Testis (tissue), 3 donors: ENCODE results near the gene CHTF18. TPM values are rescaled to one million over a fixed set of nuclear protein-coding genes. Genes with fewer than 3 reads are reported as not detected.

Experiments
- DNase-seq: peaks from one replicate; pipeline ENCODE4 v3.0.0-alpha.2; 2019
- H3K27ac ChIP-seq, 2 donors: fragments of 200-600 bp; sonication (generic); one replicate each; pipeline ENCODE4 v1.5.1; 2019
- H3K27me3 ChIP-seq: fragments of 200-600 bp; sonication (generic); one replicate; pipeline ENCODE4 v1.5.1; 2019
- H3K36me3 ChIP-seq: fragments of 200-600 bp; sonication (generic); one replicate; pipeline ENCODE4 v1.5.1; 2017; ENCODE audit warnings: low read depth; ENCODE audit errors: missing control alignments
- H3K4me1 ChIP-seq: fragments of 200-600 bp; sonication (generic); one replicate; pipeline ENCODE4 v1.5.1; 2019
- H3K4me3 ChIP-seq, 2 donors: fragments of 200-600 bp; sonication (generic); one replicate each; pipeline ENCODE4 v1.5.1; 2017 to 2019
- H3K9me3 ChIP-seq: fragments of 200-600 bp; sonication (generic); one replicate; pipeline ENCODE4 v1.5.1; 2017
- POLR2A ChIP-seq: fragments of 450-650 bp; IDR thresholded peaks from one replicate; pipeline ENCODE4 v1.6.1; 2017; ENCODE audit warnings: antibody characterized with exemption, mild to moderate bottlenecking, moderate library complexity
- WGBS, 2 donors: methylation state at CpG; one replicate each; pipeline ENCODE4 v1.1.5; 2018; 5-methylcytosine and 5-hydroxymethylcytosine counted together
- intact Hi-C: fragments of 100-400 bp; cut with DNase I; formaldehyde crosslinking; loops from one replicate; pipeline ENCODE4 v1.15.1; 2023; ENCODE audit warnings: low total_unique reads
- polyA plus RNA-seq: library from polyadenylated mRNA; stranded (reverse); fragments of 350-450 nt; fragmentation: Illumina TruSeq; extraction: RNeasy Lipid Tissue Mini Kit (QIAGEN cat#74804); gene quantifications from one replicate; pipeline ENCODE4 v1.2.3, GENCODE V29; 2014; ENCODE audit warnings: low read depth, low replicate concordance; ENCODE audit not compliant: insufficient read depth
- total RNA-seq, 2 donors: library from RNA; depleted of rRNA; stranded (reverse); fragments of >200 nt; gene quantifications; one replicate each; pipeline ENCODE4 v1.2.3, GENCODE V29; 2016
- TF ChIP-seq, protein P1 (sequence below), 3 experiments: fragments of 450-650 bp in 2 of 3; fragments of 200-600 bp in 1 of 3; sonication (generic) in 1 of 3; IDR thresholded peaks; one replicate each; pipeline ENCODE4 v1.5.1; 2016 to 2019; ENCODE audit warnings: antibody characterized with exemption in 3 of 3, mild to moderate bottlenecking in 2 of 3, moderate library complexity in 1 of 3

CHTF18 gene
- total and polyA plus RNA-seq, 3 donors from 2014 or later: 32.5 to 95.0 (median 90.6) TPM

GRCh38 chr16:830871-831570 lies 42.6 kb downstream of the CHTF18 start:
- WGBS, 2 donors: 74 to 78% methylated on average over 14 to 24 of the region's 24 CpGs
- Histone ChIP-seq H3K9me3 (no peaks in the 10 kb centered on the region), H3K4me1 (no peaks in the 10 kb centered on the region), H3K4me3 (no peak overlapping the region), H3K27me3 (no peaks in the 10 kb centered on the region), H3K27ac (no peak overlapping the region), H3K36me3 (no peaks in the 10 kb centered on the region)
- TF ChIP-seq, protein P1, sequence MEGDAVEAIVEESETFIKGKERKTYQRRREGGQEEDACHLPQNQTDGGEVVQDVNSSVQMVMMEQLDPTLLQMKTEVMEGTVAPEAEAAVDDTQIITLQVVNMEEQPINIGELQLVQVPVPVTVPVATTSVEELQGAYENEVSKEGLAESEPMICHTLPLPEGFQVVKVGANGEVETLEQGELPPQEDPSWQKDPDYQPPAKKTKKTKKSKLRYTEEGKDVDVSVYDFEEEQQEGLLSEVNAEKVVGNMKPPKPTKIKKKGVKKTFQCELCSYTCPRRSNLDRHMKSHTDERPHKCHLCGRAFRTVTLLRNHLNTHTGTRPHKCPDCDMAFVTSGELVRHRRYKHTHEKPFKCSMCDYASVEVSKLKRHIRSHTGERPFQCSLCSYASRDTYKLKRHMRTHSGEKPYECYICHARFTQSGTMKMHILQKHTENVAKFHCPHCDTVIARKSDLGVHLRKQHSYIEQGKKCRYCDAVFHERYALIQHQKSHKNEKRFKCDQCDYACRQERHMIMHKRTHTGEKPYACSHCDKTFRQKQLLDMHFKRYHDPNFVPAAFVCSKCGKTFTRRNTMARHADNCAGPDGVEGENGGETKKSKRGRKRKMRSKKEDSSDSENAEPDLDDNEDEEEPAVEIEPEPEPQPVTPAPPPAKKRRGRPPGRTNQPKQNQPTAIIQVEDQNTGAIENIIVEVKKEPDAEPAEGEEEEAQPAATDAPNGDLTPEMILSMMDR (IDR thresholded peaks at IDR 0.05): no peak
- no peak for TF ChIP-seq POLR2A
- intact Hi-C loops: no loop called here
- DNase-seq: no peak

DNA sequence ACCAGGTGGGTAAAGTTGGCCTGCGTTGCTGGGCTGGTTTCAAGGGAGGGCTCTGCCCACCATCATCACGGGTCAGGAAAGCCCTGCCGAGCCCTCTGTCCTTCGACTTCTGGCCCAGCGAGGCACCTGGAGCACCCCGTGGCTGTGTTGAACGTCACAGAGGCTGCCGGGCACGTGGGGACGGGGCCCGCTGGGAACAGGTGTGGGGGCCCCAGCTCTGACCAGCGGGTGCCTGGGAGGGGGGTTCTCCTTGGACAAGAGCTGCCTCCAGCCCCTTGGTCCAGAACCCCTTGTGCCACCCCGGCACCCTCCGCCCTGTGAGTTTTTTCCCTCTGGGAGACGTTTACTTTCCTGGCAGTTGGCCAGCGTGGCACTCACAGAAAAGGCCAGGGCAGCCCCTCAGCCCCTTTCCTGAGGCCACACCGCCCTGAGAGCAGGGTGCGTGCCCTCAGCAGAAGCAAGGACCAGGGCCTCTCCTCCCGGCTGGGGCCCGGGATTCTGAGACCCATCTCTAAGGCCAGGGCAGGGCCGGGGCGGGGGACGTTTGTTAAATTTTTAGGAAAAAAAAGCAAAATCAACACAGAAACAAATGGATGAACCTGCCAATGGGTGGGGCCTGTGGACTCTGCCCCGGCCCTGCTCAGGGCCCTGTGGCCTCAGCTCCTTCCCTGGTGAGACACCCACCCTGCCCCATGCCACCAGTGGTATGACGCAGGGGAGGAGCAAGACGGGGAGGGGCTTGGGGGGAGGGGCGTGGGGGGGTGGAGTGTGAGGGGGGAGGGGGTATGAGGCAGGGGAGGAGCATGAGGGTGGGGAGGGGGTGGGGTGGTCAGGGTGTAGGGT lies 43.4 kb downstream of the CHTF18 start:
- no peak for DNase-seq
- H3K27me3 ChIP-seq: no peaks in the 10 kb centered on the region
- H3K4me3 ChIP-seq: no peak overlapping the region
- no peak for TF ChIP-seq POLR2A
- TF ChIP-seq, protein P1 (IDR thresholded peaks at IDR 0.05): no peak
- H3K9me3 ChIP-seq: no peaks in the 10 kb centered on the region
- intact Hi-C loops: no loop called here
- WGBS, 2 donors: 71 to 78% methylated on average over 9 to 21 of the region's 27 CpGs
- no peak overlapping the region for H3K27ac ChIP-seq
- no peaks in the 10 kb centered on the region for H3K4me1 ChIP-seq
- H3K36me3 ChIP-seq: no peaks in the 10 kb centered on the region

- H3K27ac ChIP-seq: no peak overlapping the region
- no peaks in the 10 kb centered on the region for H3K9me3 ChIP-seq
- H3K4me1 ChIP-seq: no peaks in the 10 kb centered on the region
- H3K4me3 ChIP-seq: no peak overlapping the region
- no peak for TF ChIP-seq POLR2A
- TF ChIP-seq, protein P1 (IDR thresholded peaks at IDR 0.05): no peak
- intact Hi-C loops: no loop called here
- H3K27me3 ChIP-seq: no peaks in the 10 kb centered on the region
- 60 to 81% methylated on average over 19 to 35 of the region's 35 CpGs for WGBS, 2 donors
- H3K36me3 ChIP-seq: no peaks in the 10 kb centered on the region
- no peak for DNase-seq
Observed at GRCh38 chr16:832652-833336, 44.4 kb downstream of the CHTF18 start.

GRCh38 chr16:833411-833810 lies 45.0 kb downstream of the CHTF18 start:
- Histone ChIP-seq H3K4me1 (no peaks in the 10 kb centered on the region), H3K36me3 (no peaks in the 10 kb centered on the region), H3K4me3 (no peak overlapping the region), H3K27ac (no peak overlapping the region), H3K27me3 (no peaks in the 10 kb centered on the region), H3K9me3 (no peaks in the 10 kb centered on the region)
- TF ChIP-seq, protein P1 (IDR thresholded peaks at IDR 0.05): no peak
- no peak for TF ChIP-seq POLR2A
- intact Hi-C loops: no loop called here
- DNase-seq: no peak
- 83 to 84% methylated on average over 7 to 14 of the region's 14 CpGs for WGBS, 2 donors
